H1 (cell line): Measurements from ENCODE around the gene TCEA2. TPM values are rescaled to one million over a fixed set of nuclear protein-coding genes. Genes with fewer than 3 reads are reported as not detected.

ENCODE experiments used
- ATF3 ChIP-seq: IDR thresholded peaks from 2 replicates; pipeline ENCODE4 v1.6.1; 2011; ENCODE audit warnings: low read depth, mild to moderate bottlenecking, low read length; ENCODE audit not compliant: insufficient read depth
- BCL11A ChIP-seq, 2 experiments: IDR thresholded peaks; one replicate each; pipeline ENCODE4 v1.6.1; 2011; ENCODE audit warnings: low read depth in 2 of 2, low read length in 2 of 2, mild to moderate bottlenecking in 2 of 2
- BRCA1 ChIP-seq: IDR thresholded peaks from 2 replicates; pipeline ENCODE4 v1.6.1; 2012; ENCODE audit warnings: low read depth, low read length, improper control_type of control experiment
- CBX5 ChIP-seq: fragments of 300-800, 300-1000 bp; sonication (generic); IDR thresholded peaks from 2 replicates; pipeline ENCODE4 v1.7.1; 2016; ENCODE audit warnings: antibody characterized with exemption, low read length, low read depth
- CTCF ChIP-seq, 3 experiments: IDR thresholded peaks; 1 replicate in 2 of 3; 2 replicates in 1 of 3; pipeline versions ENCODE4 v1.5.1 to v1.6.1; 2011; ENCODE audit warnings: low read length in 3 of 3, mild to moderate bottlenecking in 3 of 3, inconsistent platforms in 2 of 3, low read depth in 1 of 3, moderate library complexity in 1 of 3; ENCODE audit not compliant: insufficient read depth in 1 of 3; ENCODE audit errors: control extremely low read depth in 1 of 3
- EGR1 ChIP-seq: IDR thresholded peaks from 2 replicates; pipeline ENCODE4 v1.6.1; 2011; ENCODE audit warnings: low read depth, low read length, borderline replicate concordance
- EP300 ChIP-seq, 2 experiments: IDR thresholded peaks; 1 replicate in 1 of 2; 2 replicates in 1 of 2; pipeline ENCODE4 v1.6.1; 2011 to 2012; ENCODE audit warnings: low read depth in 2 of 2, low read length in 2 of 2, mild to moderate bottlenecking in 2 of 2, borderline replicate concordance in 1 of 2, inconsistent platforms in 1 of 2, moderate library complexity in 1 of 2
- EZH2 ChIP-seq: fragments of 200-600 bp; sonication (generic); IDR thresholded peaks from 2 replicates; pipeline ENCODE4 v1.7.1; 2012; ENCODE audit warnings: low read depth, mild to moderate bottlenecking, moderate library complexity, low read length, inconsistent platforms; ENCODE audit not compliant: severe bottlenecking
- GABPA ChIP-seq: IDR thresholded peaks from 2 replicates; pipeline ENCODE4 v1.6.1; 2011; ENCODE audit warnings: mild to moderate bottlenecking, low read length, moderate library complexity, borderline replicate concordance; ENCODE audit not compliant: insufficient read depth
- HDAC2 ChIP-seq, 2 experiments: fragments of 300-600 bp in 1 of 2; sonication (generic) in 1 of 2; IDR thresholded peaks; 2 replicates each; pipeline ENCODE4 v1.6.1; 2011 to 2012; ENCODE audit warnings: low read depth in 2 of 2, low read length in 2 of 2, mild to moderate bottlenecking in 2 of 2, moderate library complexity in 2 of 2, borderline replicate concordance in 1 of 2, inconsistent platforms in 1 of 2
- HDAC6 ChIP-seq: IDR thresholded peaks from one replicate; pipeline ENCODE4 v1.7.1; 2012; ENCODE audit warnings: low read depth, mild to moderate bottlenecking, inconsistent platforms, low read length, moderate library complexity
- KDM5A ChIP-seq: fragments of 200-600 bp; IDR thresholded peaks from 2 replicates; pipeline ENCODE4 v1.7.1; 2012; ENCODE audit warnings: mild to moderate bottlenecking, low read length, inconsistent platforms, mixed read lengths
- NANOG ChIP-seq: IDR thresholded peaks from 2 replicates; pipeline ENCODE4 v1.6.1; 2011; ENCODE audit warnings: low read length, low read depth, mild to moderate bottlenecking, inconsistent platforms; ENCODE audit not compliant: insufficient read depth, poor library complexity, severe bottlenecking
- NRF1 ChIP-seq: IDR thresholded peaks from 2 replicates; pipeline ENCODE4 v1.6.1; 2011; ENCODE audit warnings: mild to moderate bottlenecking, low read depth, low read length, improper control_type of control experiment
- POU5F1 ChIP-seq: IDR thresholded peaks from 2 replicates; pipeline ENCODE4 v1.6.1; 2011; ENCODE audit warnings: low read depth, mild to moderate bottlenecking, low read length, moderate library complexity
- RFX5 ChIP-seq: IDR thresholded peaks from 2 replicates; pipeline ENCODE4 v1.6.1; 2011; ENCODE audit warnings: low read depth, low read length, improper control_type of control experiment, borderline replicate concordance
- RNF2 ChIP-seq: fragments of 200-900, 300-1000 bp; sonication (generic); IDR thresholded peaks from 2 replicates; pipeline ENCODE4 v1.7.1; 2016; ENCODE audit warnings: borderline replicate concordance, low read depth, mild to moderate bottlenecking, antibody characterized with exemption, low read length; ENCODE audit not compliant: poor library complexity, severe bottlenecking; ENCODE audit errors: missing control alignments
- RXRA ChIP-seq: IDR thresholded peaks from 2 replicates; pipeline ENCODE4 v1.6.1; 2011; ENCODE audit warnings: low read depth, mild to moderate bottlenecking, low read length, moderate library complexity; ENCODE audit not compliant: insufficient read depth
- SP4 ChIP-seq: IDR thresholded peaks from 2 replicates; pipeline ENCODE4 v1.6.1; 2012; ENCODE audit warnings: low read length, inconsistent platforms
- TCF12 ChIP-seq: IDR thresholded peaks from 2 replicates; pipeline ENCODE4 v1.6.1; 2011; ENCODE audit warnings: low read depth, mild to moderate bottlenecking, low read length
- polyA plus RNA-seq, 7 experiments: library from polyadenylated mRNA; depleted of rRNA in 3 of 7; stranded (reverse) in 5 of 7; unstranded in 2 of 7; fragments of >200 nt in 5 of 7; fragments of 200-250 nt in 2 of 7; gene quantifications; 1 replicate in 5 of 7; 2 replicates in 1 of 7; 4 replicates in 1 of 7; pipeline versions ENCODE4 v1.2.1 to v1.2.3, GENCODE V29; 2011 to 2013; ENCODE audit warnings: missing spikeins in 2 of 7, mixed read lengths in 2 of 7
- total RNA-seq: library from RNA; stranded (reverse); fragmentation: NEBNext Ultra II Directional; extraction: Animal tissue kit (Norgen Biotek cat#: 25700); gene quantifications from 2 replicates; pipeline ENCODE4 v1.2.1, GENCODE V29; 2021

TCEA2 gene
- total and polyA plus RNA-seq, 2 of the 8 experiments (the other 6 are each of a cell fraction or from before 2014, with no cell fraction given): 41.4 to 42.3 TPM

GRCh38 chr20:64038565-64039292 lies 24.3 kb upstream of the TCEA2 start (continued):
- TF ChIP-seq NANOG (no peak), GABPA (peak; percentile 81; the same call in 1 of the 2 replicates), TCF12 (peak; percentile 73; the same call in 1 of the 2 replicates), ATF3 (no peak), HDAC2 (IDR thresholded peaks at IDR 0.05; ENCODE audit: borderline replicate concordance in 1 of 2, low read depth in 2 of 2, low read length in 2 of 2) (no peak), EGR1 (no peak), HDAC6 (no peak), POU5F1 (no peak), EZH2 (peak; percentile 21), RXRA (no peak), SP4 (no peak), BRCA1 (no peak), NRF1 (no peak), CTCF (IDR thresholded peaks at IDR 0.05; ENCODE audit: control extremely low read depth in 1 of 3, insufficient read depth in 1 of 3, low read depth in 1 of 3, low read length in 3 of 3) (peak; percentile 73 to 87 (median 84)), KDM5A (no peak), CBX5 (no peak), EP300 (IDR thresholded peaks at IDR 0.05; ENCODE audit: borderline replicate concordance in 1 of 2, low read depth in 2 of 2, low read length in 2 of 2) (no peak), RNF2 (peak; percentile 54), RFX5 (no peak), BCL11A (IDR thresholded peaks at IDR 0.05; ENCODE audit: low read depth in 2 of 2, low read length in 2 of 2) (no peak)
